Loucy (cell line): ENCODE data around the gene FNDC10.

ENCODE experiments used
- EZH2phosphoT487 ChIP-seq: fragments of 200-600 bp; IDR thresholded peaks from 2 replicates; pipeline ENCODE4 v1.6.1; 2018; ENCODE audit warnings: antibody characterized with exemption, mild to moderate bottlenecking, moderate library complexity, borderline replicate concordance
- TF ChIP-seq, protein P1 (sequence below): fragments of 200-600 bp; sonication (generic); conservative IDR thresholded peaks from 2 replicates; pipeline ENCODE4 v1.5.1; 2014; ENCODE audit warnings: mild to moderate bottlenecking, antibody characterized with exemption, low read length

DNA sequence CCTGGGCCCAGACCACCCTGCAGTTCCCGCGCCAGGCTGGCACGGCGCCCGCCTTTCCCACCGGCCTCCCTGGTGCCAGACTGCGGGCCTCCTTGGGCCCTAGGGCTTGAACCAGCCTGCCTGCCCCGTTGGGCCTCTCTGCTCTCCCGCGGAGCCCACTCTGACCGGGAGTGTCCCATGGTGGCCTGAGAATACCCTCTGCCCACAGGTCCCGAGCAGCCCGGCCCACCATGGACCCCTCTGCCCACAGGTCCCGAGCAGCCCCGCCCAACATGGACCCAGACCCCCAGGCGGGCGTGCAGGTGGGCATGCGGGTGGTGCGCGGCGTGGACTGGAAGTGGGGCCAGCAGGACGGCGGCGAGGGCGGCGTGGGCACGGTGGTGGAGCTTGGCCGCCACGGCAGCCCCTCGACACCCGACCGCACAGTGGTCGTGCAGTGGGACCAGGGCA lies 23.3 kb upstream of the FNDC10 start:
- TF ChIP-seq, protein P1, sequence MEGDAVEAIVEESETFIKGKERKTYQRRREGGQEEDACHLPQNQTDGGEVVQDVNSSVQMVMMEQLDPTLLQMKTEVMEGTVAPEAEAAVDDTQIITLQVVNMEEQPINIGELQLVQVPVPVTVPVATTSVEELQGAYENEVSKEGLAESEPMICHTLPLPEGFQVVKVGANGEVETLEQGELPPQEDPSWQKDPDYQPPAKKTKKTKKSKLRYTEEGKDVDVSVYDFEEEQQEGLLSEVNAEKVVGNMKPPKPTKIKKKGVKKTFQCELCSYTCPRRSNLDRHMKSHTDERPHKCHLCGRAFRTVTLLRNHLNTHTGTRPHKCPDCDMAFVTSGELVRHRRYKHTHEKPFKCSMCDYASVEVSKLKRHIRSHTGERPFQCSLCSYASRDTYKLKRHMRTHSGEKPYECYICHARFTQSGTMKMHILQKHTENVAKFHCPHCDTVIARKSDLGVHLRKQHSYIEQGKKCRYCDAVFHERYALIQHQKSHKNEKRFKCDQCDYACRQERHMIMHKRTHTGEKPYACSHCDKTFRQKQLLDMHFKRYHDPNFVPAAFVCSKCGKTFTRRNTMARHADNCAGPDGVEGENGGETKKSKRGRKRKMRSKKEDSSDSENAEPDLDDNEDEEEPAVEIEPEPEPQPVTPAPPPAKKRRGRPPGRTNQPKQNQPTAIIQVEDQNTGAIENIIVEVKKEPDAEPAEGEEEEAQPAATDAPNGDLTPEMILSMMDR, result no peak
- no peak for TF ChIP-seq EZH2phosphoT487
